ENCODE results near the gene SUSD3. TPM values are rescaled to one million over a fixed set of nuclear protein-coding genes. Genes with fewer than 3 reads are reported as not detected.

The SUSD3 gene
- total and polyA plus RNA-seq, 2 donors (not counting 3 experiments of a cell fraction or from before 2014, with no cell fraction given), result not detected

- no TSS peak for BruUV-seq (replicated peaks)
- POLR2A ChIA-PET, result no interaction called here
- CTCF ChIA-PET, result interaction anchor here (1.4 to 2.2 kb wide), 2 partner anchors 16 to 77 kb away, joined by 3 to 5 read pairs; no protein-coding TSS in a partner anchor
These were observed 21.9 kb downstream of the SUSD3 start for GRCh38 chr9:93080406-93080805.

More at GRCh38 chr9:93080406-93080805, 21.9 kb downstream of the SUSD3 start:
- no peak overlapping the region for H3K4me2 ChIP-seq (ENCODE audit: insufficient read depth, low read length)
- no peak overlapping the region for H3K4me3 ChIP-seq (replicated peaks in 1 of 3; ENCODE audit: insufficient read depth in 1 of 3, low read depth in 1 of 3, low read length in 3 of 3)
- no peaks in the 10 kb centered on the region for H3K9me1 ChIP-seq (replicated peaks; ENCODE audit: control insufficient read depth, extremely low read depth, insufficient read depth, low read length)
- H3K36me3 ChIP-seq (ENCODE audit: control insufficient read depth in 2 of 2, extremely low read depth in 1 of 2, insufficient read depth in 2 of 2, low read length in 2 of 2), result no peaks in the 10 kb centered on the region
- intact Hi-C loops (cut with micrococcal nuclease) (no loop called here), dilution Hi-C loops (cut with MboI; ENCODE audit: extremely low pct_ligation_motif_present, low sequenced_read_pairs) (no loop called here)
- no peak overlapping the region for H3K9ac ChIP-seq (replicated peaks; ENCODE audit: extremely low read depth, insufficient read depth, low read length)
- no peak overlapping the region for H3K27ac ChIP-seq (ENCODE audit: insufficient read depth, low read depth, low read length)
- H3K9me3 ChIP-seq (replicated peaks; ENCODE audit: control insufficient read depth, insufficient read depth, low read length), result no peaks in the 10 kb centered on the region
- H3K27me3 ChIP-seq (ENCODE audit: control insufficient read depth in 2 of 2, insufficient read depth in 2 of 2, low read length in 2 of 2), result no peaks in the 10 kb centered on the region
- DNase-seq (ENCODE audit: low read depth, low spot score) (no peak), FAIRE-seq (no peak)
- H2AFZ ChIP-seq (ENCODE audit: low read depth, low read length), result no peak overlapping the region
- no peaks in the 10 kb centered on the region for H3K79me2 ChIP-seq (ENCODE audit: control insufficient read depth, insufficient read depth, low read length)
- no peaks in the 10 kb centered on the region for H3K4me1 ChIP-seq (ENCODE audit: control insufficient read depth, extremely low read depth, insufficient read depth, low read length)
- no peaks in the 10 kb centered on the region for H4K20me1 ChIP-seq (replicated peaks; ENCODE audit: control insufficient read depth, extremely low read depth, insufficient read depth, low read length)
- TF ChIP-seq MYC (IDR thresholded peaks at IDR 0.05; ENCODE audit: low read depth, low read length) (no peak), EZH2 (IDR thresholded peaks at IDR 0.05; ENCODE audit: borderline replicate concordance, low read depth, low read length, severe bottlenecking) (no peak), GATA2 (IDR thresholded peaks at IDR 0.05; ENCODE audit: insufficient read depth, insufficient read length, low read depth, low read length) (no peak), POLR2AphosphoS5 (IDR thresholded peaks at IDR 0.05; ENCODE audit: insufficient read depth, low read depth, low read length) (no peak), MAX (IDR thresholded peaks at IDR 0.05; ENCODE audit: insufficient read depth, insufficient read length) (no peak), POLR2A (IDR thresholded peaks at IDR 0.05; ENCODE audit: low read depth, low read length) (no peak), CTCF (IDR thresholded peaks at IDR 0.05; ENCODE audit: extremely low read depth in 1 of 2, insufficient read depth in 1 of 2, low read depth in 1 of 2, low read length in 2 of 2) (no peak), FOS (IDR thresholded peaks at IDR 0.05; ENCODE audit: borderline replicate concordance, insufficient read depth, low read length) (no peak), JUN (IDR thresholded peaks at IDR 0.05; ENCODE audit: borderline replicate concordance, insufficient read depth, insufficient read length, low read depth) (no peak)

Data from endothelial cell of umbilical vein (primary cell).